Urinary bladder (tissue), 4 donors: Measurements from ENCODE around the gene SSTR3. TPM values are rescaled to one million over a fixed set of nuclear protein-coding genes. Genes with fewer than 3 reads are reported as not detected.
"Not testable (repeated sequence)": the region's sequence is repeated elsewhere in the genome, so short reads cannot be mapped to it uniquely, and the experiment has no call there.

ENCODE experiments used
- DNase-seq: peaks from one replicate; pipeline ENCODE4 v3.0.0-alpha.2; 2015; ENCODE audit errors: extremely low spot score
- H3K27ac ChIP-seq: one replicate; pipeline ENCODE4 v1.5.1; 2013; ENCODE audit warnings: low read depth, mild to moderate bottlenecking, moderate library complexity
- H3K36me3 ChIP-seq: one replicate; pipeline ENCODE4 v1.6.1; 2013; ENCODE audit warnings: mild to moderate bottlenecking, moderate library complexity; ENCODE audit not compliant: insufficient read depth
- H3K4me1 ChIP-seq: one replicate; pipeline ENCODE4 v1.6.1; 2013; ENCODE audit warnings: mild to moderate bottlenecking, moderate library complexity; ENCODE audit not compliant: insufficient read depth
- H3K4me3 ChIP-seq: one replicate; pipeline ENCODE4 v1.5.1; 2013; ENCODE audit warnings: low read depth, low read length
- WGBS: extraction: QIAGEN DNeasy Blood & Tissue Kit; methylation state at CpG from one replicate; pipeline ENCODE4 v1.1.7; 2013; 5-methylcytosine and 5-hydroxymethylcytosine counted together
- polyA plus RNA-seq: library from polyadenylated mRNA; stranded (reverse); fragments of 200-250 nt; gene quantifications from one replicate; pipeline ENCODE4 v1.2.3, GENCODE V29; 2013
- total RNA-seq: library from RNA; depleted of rRNA; stranded (reverse); fragments of >200 nt; gene quantifications from one replicate; pipeline ENCODE4 v1.2.3, GENCODE V29; 2014
- donor health status: healthy with polysubstance abuse.
- donor health status: healthy.

The SSTR3 gene
- total and polyA plus RNA-seq, 2 donors, result not detected

GRCh38 chr22:37176464-37177061, 35.7 kb downstream of the SSTR3 start:
- 14% methylated on average over 23 of the region's 23 CpGs for WGBS
- Histone ChIP-seq H3K27ac (no peak overlapping the region), H3K36me3 (no peaks in the 10 kb centered on the region), H3K4me3 (no peak overlapping the region), H3K4me1 (no peaks in the 10 kb centered on the region)
- DNase-seq, result peak; percentile 62

- no peaks in the 10 kb centered on the region for H3K36me3 ChIP-seq
- H3K4me1 ChIP-seq, result no peaks in the 10 kb centered on the region
- 66% methylated on average over 18 of the region's 18 CpGs for WGBS
- DNase-seq, result no peak
- H3K4me3 ChIP-seq, result no peak overlapping the region
- no peak overlapping the region for H3K27ac ChIP-seq
Measured at GRCh38 chr22:37175414-37176281, 36.6 kb downstream of the SSTR3 start.

DNA sequence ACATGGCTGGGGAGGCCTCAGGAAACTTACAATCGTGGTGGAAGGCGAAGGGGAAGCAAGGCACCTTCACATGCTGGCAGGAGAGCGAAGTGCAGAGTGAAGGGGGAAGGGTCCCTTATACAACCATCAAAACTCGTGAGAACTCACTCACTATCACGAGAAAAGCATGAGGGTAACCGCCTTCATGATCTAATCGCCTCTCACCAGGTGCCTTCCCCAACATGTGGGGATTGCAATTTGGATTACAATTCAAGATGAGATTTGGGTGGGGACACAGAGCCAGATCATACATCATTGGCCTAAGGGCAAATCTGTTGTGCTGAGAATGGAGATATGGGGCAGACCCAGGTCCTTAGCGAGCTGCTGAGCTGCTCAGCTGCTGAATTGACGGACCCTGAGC, 37.3 kb downstream of the SSTR3 start:
- no peak overlapping the region for H3K4me3 ChIP-seq
- 91% methylated on average over 9 of the region's 9 CpGs for WGBS
- no peaks in the 10 kb centered on the region for H3K4me1 ChIP-seq
- no peak overlapping the region for H3K27ac ChIP-seq
- DNase-seq, result no peak
- H3K36me3 ChIP-seq, result no peaks in the 10 kb centered on the region

DNA sequence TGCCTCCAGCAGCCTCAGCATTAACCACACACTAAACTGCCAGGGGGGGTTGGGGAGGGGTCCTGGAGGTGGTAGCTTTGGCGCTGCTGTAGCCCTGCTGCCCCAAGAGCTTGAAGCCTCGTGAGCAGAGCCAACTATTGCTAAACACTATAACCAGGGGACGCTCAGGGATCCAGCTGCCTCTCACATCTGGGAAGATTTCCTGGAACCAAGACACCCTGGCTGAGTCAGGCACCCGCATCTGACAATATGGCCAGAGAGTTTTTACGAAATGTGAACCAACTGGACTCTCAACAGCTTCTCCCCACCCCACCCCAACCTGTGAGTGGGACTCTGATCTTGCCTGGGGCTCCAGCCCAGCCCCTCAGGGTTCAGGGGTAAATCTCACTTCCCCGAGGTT, 38.6 kb downstream of the SSTR3 start:
- no peaks in the 10 kb centered on the region for H3K4me1 ChIP-seq
- H3K4me3 ChIP-seq, result no peak overlapping the region
- H3K36me3 ChIP-seq, result no peaks in the 10 kb centered on the region
- no peak for DNase-seq
- WGBS, result 65% methylated on average over 6 of the region's 6 CpGs
- H3K27ac ChIP-seq, result no peak overlapping the region

DNA sequence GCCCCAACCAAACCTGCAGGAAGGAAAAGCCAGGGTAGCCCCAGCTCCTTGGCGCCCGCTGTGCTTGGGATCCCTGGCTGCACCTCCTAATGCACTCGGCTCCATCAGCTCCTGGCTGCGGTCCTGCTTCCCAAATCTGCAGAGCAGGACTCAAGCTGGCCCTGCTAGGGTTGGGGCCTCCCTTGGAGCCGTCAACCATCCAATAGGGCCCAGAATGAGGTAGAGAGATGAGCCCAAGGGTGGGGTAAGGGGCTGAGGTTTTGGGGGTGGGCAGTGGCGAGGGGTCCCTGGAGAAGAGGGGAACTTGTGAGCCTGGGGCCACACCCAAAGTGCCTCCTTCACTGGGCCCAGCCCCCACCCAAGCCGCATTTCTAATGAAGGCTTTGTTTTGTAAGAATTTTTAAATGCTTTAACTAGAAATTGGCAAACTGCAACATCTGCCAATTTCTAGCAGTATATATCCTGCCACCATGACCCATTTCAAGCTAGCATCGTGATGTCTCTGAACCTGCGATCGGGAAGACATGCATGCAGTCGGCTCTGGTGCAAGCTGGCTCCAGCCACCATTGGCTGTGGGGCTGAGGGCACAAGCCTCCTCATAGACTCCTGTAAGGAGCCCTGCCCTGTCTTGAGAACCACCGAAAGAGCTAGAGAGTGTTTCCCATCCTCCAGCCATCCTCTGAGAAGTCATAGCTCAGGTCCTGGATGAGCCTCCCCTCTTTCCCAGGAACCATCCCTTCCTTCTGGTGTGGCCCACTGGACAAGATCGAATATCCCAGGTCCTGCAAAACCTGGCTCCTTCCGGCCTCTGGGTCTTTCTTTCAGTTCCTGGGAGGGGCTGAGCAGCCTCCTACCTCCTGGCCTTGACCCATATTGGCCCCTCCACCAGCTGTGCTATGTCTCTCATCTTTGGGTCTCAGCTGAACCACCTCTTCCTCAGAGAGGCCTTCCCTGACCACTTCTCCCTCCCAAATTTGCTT, 39.7 kb downstream of the SSTR3 start:
- H3K36me3 ChIP-seq, result no peaks in the 10 kb centered on the region
- DNase-seq, result no peak
- H3K4me3 ChIP-seq, result no peak overlapping the region
- H3K27ac ChIP-seq, result no peak overlapping the region
- 87% methylated on average over 14 of the region's 14 CpGs for WGBS
- no peaks in the 10 kb centered on the region for H3K4me1 ChIP-seq

- H3K4me1 ChIP-seq, result no peaks in the 10 kb centered on the region
- H3K27ac ChIP-seq, result no peak overlapping the region
- H3K36me3 ChIP-seq, result no peaks in the 10 kb centered on the region
- no peak for DNase-seq
- WGBS, result 74% methylated on average over 5 of the region's 5 CpGs
- no peak overlapping the region for H3K4me3 ChIP-seq
Measured at GRCh38 chr22:37171662-37172061, 40.6 kb downstream of the SSTR3 start.

- not testable (repeated sequence) for H3K4me1 ChIP-seq, H3K4me3 ChIP-seq, H3K36me3 ChIP-seq, H3K27ac ChIP-seq, DNase-seq
- 69% methylated on average over 16 of the region's 16 CpGs for WGBS
Measured at GRCh38 chr22:37170689-37171405, 41.4 kb downstream of the SSTR3 start.

DNA sequence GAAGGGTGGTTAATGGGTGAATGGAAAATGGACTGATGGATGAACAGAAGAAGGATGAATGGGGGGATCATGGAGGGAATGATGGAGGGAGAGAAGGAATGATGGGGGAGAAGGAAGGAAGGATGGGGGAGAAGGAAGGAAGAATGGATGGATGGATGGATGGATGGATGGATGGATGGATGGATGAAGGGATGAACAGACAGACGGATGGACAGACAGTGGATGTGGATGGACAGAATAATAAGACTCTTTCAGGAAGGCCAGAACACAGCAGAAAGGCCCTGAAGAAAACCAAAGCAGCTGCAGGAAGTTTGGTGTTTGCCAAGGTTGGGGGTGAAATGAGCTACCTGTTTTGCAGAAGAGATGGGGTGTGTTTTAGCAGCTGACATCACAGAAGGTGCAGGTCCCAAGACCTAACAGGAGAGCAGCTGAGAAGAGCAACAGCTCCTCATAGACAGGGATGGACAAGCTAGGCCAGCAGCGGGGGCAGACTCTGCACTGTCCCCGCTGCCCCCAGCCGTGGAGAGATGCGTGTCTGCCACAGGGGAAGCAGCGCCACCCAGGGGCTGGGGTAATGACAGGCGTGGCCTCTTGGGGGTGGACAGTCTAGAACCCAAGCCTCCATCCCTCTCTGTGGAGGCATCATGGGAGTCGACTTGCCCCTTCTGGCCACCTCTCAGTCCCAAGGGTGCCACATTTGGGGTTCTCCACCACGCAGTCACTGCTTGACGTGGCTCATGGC, 42.2 kb downstream of the SSTR3 start:
- Histone ChIP-seq H3K4me3 (no peak overlapping the region), H3K36me3 (no peaks in the 10 kb centered on the region), H3K27ac (no peak overlapping the region), H3K4me1 (no peaks in the 10 kb centered on the region)
- WGBS, result 72% methylated on average over 10 of the region's 10 CpGs
- DNase-seq, result no peak

DNA sequence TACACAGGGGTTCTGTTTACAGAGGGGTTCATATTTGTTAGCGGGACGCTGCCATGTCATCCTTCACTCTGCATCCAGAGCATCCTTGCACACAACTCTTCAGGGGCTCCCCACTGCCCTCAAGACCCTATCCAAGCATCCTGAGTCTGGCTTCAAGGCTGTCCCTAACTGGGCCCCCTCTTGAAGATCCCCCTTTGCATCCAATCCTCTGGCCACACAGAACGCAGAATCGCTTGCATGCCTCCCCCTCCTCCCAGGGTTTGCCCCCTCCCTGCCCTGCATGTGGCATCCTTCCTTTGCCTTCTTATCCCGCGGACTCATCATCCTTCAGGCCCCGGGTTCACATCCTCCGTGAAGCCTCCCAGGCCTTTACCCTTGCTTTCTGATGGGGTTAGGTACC, 42.9 kb downstream of the SSTR3 start:
- no peaks in the 10 kb centered on the region for H3K4me1 ChIP-seq
- H3K36me3 ChIP-seq, result no peaks in the 10 kb centered on the region
- H3K27ac ChIP-seq, result no peak overlapping the region
- no peak for DNase-seq
- WGBS, result 86% methylated on average over 8 of the region's 8 CpGs
- no peak overlapping the region for H3K4me3 ChIP-seq

DNA sequence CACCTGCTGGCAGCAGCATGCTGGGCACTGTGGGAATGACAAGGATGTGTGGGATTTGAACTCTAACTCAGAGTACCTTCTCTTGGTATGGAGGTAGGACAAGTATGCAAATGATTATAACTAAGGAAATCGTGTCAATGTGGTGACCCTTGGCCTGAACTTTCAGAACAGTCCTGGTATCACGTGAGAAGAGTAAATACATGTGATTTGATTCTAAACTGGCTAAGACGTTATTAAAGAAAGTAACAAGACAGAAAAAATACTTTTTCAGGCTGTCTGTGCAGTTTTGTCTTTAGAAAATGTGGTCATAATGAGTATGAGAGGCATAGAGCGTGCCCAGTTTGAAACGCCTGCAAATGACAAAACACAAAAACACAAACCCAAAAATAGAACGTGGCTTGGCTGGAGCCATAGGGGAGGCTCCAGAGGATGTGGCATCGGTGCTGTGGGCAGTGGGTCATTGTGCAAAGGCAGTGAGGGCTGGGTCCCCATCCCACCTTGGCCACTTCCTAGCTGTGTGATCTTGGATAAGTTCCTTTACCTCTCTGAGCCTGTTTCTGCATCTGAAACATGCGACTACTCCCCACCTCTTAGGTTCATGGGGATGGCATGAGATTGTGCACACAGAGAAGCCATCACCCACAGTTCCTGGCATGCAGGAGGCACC, 44.2 kb downstream of the SSTR3 start:
- DNase-seq, result no peak
- H3K36me3 ChIP-seq, result no peaks in the 10 kb centered on the region
- WGBS, result 60% methylated on average over 8 of the region's 8 CpGs
- no peak overlapping the region for H3K27ac ChIP-seq
- H3K4me3 ChIP-seq, result no peak overlapping the region
- no peaks in the 10 kb centered on the region for H3K4me1 ChIP-seq

GRCh38 chr22:37167176-37167980, 44.9 kb downstream of the SSTR3 start:
- WGBS, result 68% methylated on average over 17 of the region's 17 CpGs
- Histone ChIP-seq H3K36me3 (no peaks in the 10 kb centered on the region), H3K4me3 (no peak overlapping the region), H3K4me1 (no peaks in the 10 kb centered on the region), H3K27ac (no peak overlapping the region)
- no peak for DNase-seq
